Gastroesophageal sphincter (tissue), 4 donors: ENCODE data around the gene FHIT. TPM values are rescaled to one million over a fixed set of nuclear protein-coding genes. Genes with fewer than 3 reads are reported as not detected.

ENCODE experiments used
- ATAC-seq: fragments of 150-250 bp; one replicate; pipeline ENCODE4 v1.9.1; 2016; ENCODE audit warnings: mild to moderate bottlenecking, moderate library complexity
- H3K27ac ChIP-seq, 4 donors: fragments of 200-600 bp; sonication (generic) in 3 of 4; 1 replicate in 3 of 4; 2 replicates in 1 of 4; pipeline ENCODE4 v1.5.1; 2016 to 2019
- H3K27me3 ChIP-seq: fragments of 200-600 bp; sonication (generic); one replicate; pipeline ENCODE4 v1.5.1; 2019
- H3K36me3 ChIP-seq, 2 donors: fragments of 200-600 bp; sonication (generic); one replicate each; pipeline ENCODE4 v1.5.1; 2019; ENCODE audit warnings: control low read depth in 1 of 2
- H3K4me1 ChIP-seq, 3 donors: fragments of 200-600 bp; sonication (generic); 1 replicate in 2 of 3; 2 replicates in 1 of 3; pipeline ENCODE4 v1.5.1; 2016 to 2019; ENCODE audit warnings: control low read depth in 2 of 3
- H3K4me3 ChIP-seq, 2 donors: fragments of 200-600 bp; sonication (generic); one replicate each; pipeline ENCODE4 v1.5.1; 2019; ENCODE audit warnings: mild to moderate bottlenecking in 1 of 2, moderate library complexity in 1 of 2
- H3K9me3 ChIP-seq, 3 donors: fragments of 200-600 bp; sonication (generic); one replicate each; pipeline ENCODE4 v1.5.1; 2017 to 2019; ENCODE audit warnings: control low read depth in 2 of 3
- CTCF ChIP-seq, 4 experiments: fragments of 200-600 bp in 2 of 4; fragments of 450-650 bp in 2 of 4; sonication (generic) in 1 of 4; IDR thresholded peaks; one replicate each; pipeline ENCODE4 v1.5.1; 2017 to 2019; ENCODE audit warnings: antibody characterized with exemption in 4 of 4, mild to moderate bottlenecking in 2 of 4, moderate library complexity in 2 of 4
- EP300 ChIP-seq: sonication (generic); formaldehyde crosslinking; IDR thresholded peaks from one replicate; pipeline ENCODE4 v1.6.1; 2017; ENCODE audit warnings: antibody characterized with exemption, mild to moderate bottlenecking
- POLR2A ChIP-seq, 2 donors: fragments of 450-650 bp; IDR thresholded peaks; one replicate each; pipeline ENCODE4 v1.6.1; 2017; ENCODE audit warnings: antibody characterized with exemption in 2 of 2, mild to moderate bottlenecking in 2 of 2, moderate library complexity in 1 of 2
- POLR2AphosphoS5 ChIP-seq: sonication (generic); formaldehyde crosslinking; IDR thresholded peaks from one replicate; pipeline ENCODE4 v1.6.1; 2017; ENCODE audit warnings: antibody characterized with exemption
- WGBS, 2 donors: methylation state at CpG; one replicate each; pipeline ENCODE4 v1.1.5; 2018; ENCODE audit warnings: low coverage in 1 of 2; 5-methylcytosine and 5-hydroxymethylcytosine counted together
- total RNA-seq, 4 donors: library from RNA; depleted of rRNA; stranded (reverse); fragments of >200 nt; gene quantifications; one replicate each; pipeline ENCODE4 v1.1.0, GENCODE V29; 2016

The FHIT gene
- total RNA-seq, 4 donors from 2014 or later = 1.4 to 7.3 (median 3.9) TPM

GRCh38 chr3:60651799-60652198 lies 599.5 kb downstream of the FHIT start:
- no peak for TF ChIP-seq CTCF (IDR thresholded peaks at IDR 0.05)
- no peak for TF ChIP-seq POLR2A (IDR thresholded peaks at IDR 0.05)
- TF ChIP-seq EP300 = no peak
- TF ChIP-seq POLR2AphosphoS5 = no peak
- H3K27me3 ChIP-seq = no peaks in the 10 kb centered on the region
- no peaks in the 10 kb centered on the region for H3K9me3 ChIP-seq
- no peak overlapping the region for H3K4me3 ChIP-seq
- WGBS, 2 donors = 62% methylated on average over 3 of the region's 3 CpGs; no CpG with 5 or more reads in 1 of the 2 donors
- no peaks in the 10 kb centered on the region for H3K4me1 ChIP-seq
- no peak for ATAC-seq
- no peaks in the 10 kb centered on the region for H3K36me3 ChIP-seq
- no peak overlapping the region for H3K27ac ChIP-seq

- H3K36me3 ChIP-seq = no peaks in the 10 kb centered on the region
- ATAC-seq = no peak
- WGBS, 2 donors = 76 to 83% methylated on average over 1 to 2 of the region's 2 CpGs
- H3K9me3 ChIP-seq = no peaks in the 10 kb centered on the region
- H3K27ac ChIP-seq = no peak overlapping the region
- H3K27me3 ChIP-seq = no peaks in the 10 kb centered on the region
- peaks cover 0 to 11% (median 0%) of the 10 kb centered on the region in 3 donors for H3K4me1 ChIP-seq
- TF ChIP-seq POLR2A (IDR thresholded peaks at IDR 0.05) (no peak), EP300 (no peak), CTCF (IDR thresholded peaks at IDR 0.05) (no peak), POLR2AphosphoS5 (no peak)
- no peak overlapping the region for H3K4me3 ChIP-seq
These were observed 601.1 kb downstream of the FHIT start for GRCh38 chr3:60650171-60650570.

GRCh38 chr3:60645801-60646200 lies 605.5 kb downstream of the FHIT start:
- H3K4me3 ChIP-seq = no peak overlapping the region
- TF ChIP-seq CTCF (IDR thresholded peaks at IDR 0.05) (no peak), EP300 (no peak), POLR2A (IDR thresholded peaks at IDR 0.05) (no peak), POLR2AphosphoS5 (no peak)
- H3K27me3 ChIP-seq = no peaks in the 10 kb centered on the region
- WGBS, 2 donors = 41 to 44% methylated on average over 2 of the region's 2 CpGs
- H3K9me3 ChIP-seq = no peaks in the 10 kb centered on the region
- no peak for ATAC-seq
- H3K36me3 ChIP-seq = no peaks in the 10 kb centered on the region
- H3K4me1 ChIP-seq = peaks cover 0 to 11% (median 0%) of the 10 kb centered on the region in 3 donors
- H3K27ac ChIP-seq = no peak overlapping the region

- TF ChIP-seq EP300 (no peak), CTCF (IDR thresholded peaks at IDR 0.05) (no peak), POLR2A (IDR thresholded peaks at IDR 0.05) (no peak), POLR2AphosphoS5 (no peak)
These were observed 607.4 kb downstream of the FHIT start for GRCh38 chr3:60643831-60644230.

GRCh38 chr3:60641354-60641753 lies 609.9 kb downstream of the FHIT start:
- ATAC-seq = no peak
- WGBS, 2 donors = 83 to 86% methylated on average over 2 of the region's 2 CpGs
- H3K4me1 ChIP-seq = peaks cover 0 to 7% (median 0%) of the 10 kb centered on the region in 3 donors

More at GRCh38 chr3:60643831-60644230, 607.4 kb downstream of the FHIT start:
- WGBS, 2 donors = 71 to 79% methylated on average over 1 of the region's 1 CpG
- Histone ChIP-seq H3K4me1 (peaks cover 0 to 11% (median 0%) of the 10 kb centered on the region in 3 donors), H3K27ac (no peak overlapping the region), H3K36me3 (no peaks in the 10 kb centered on the region), H3K27me3 (no peaks in the 10 kb centered on the region), H3K4me3 (no peak overlapping the region), H3K9me3 (no peaks in the 10 kb centered on the region)
- ATAC-seq = no peak

More at GRCh38 chr3:60641354-60641753, 609.9 kb downstream of the FHIT start:
- Histone ChIP-seq H3K4me3 (no peak overlapping the region), H3K27ac (no peak overlapping the region), H3K27me3 (no peaks in the 10 kb centered on the region), H3K9me3 (no peaks in the 10 kb centered on the region), H3K36me3 (no peaks in the 10 kb centered on the region)
- TF ChIP-seq EP300 = no peak
- no peak for TF ChIP-seq POLR2AphosphoS5
- TF ChIP-seq CTCF (IDR thresholded peaks at IDR 0.05) = no peak
- no peak for TF ChIP-seq POLR2A (IDR thresholded peaks at IDR 0.05)
